Smooth muscle cell (in vitro differentiated cells): ENCODE data around the gene CDS1. TPM values are rescaled to one million over a fixed set of nuclear protein-coding genes. Genes with fewer than 3 reads are reported as not detected.

ENCODE experiments used
- DNase-seq: peaks from one replicate; lab custom pipeline; 2025; ENCODE audit not compliant: unreplicated experiment; lab: John Stamatoyannopoulos, UW
- H2AFZ ChIP-seq: fragments of 200-600 bp; sonication (generic); 2 replicates; pipeline ENCODE4 v1.6.0; 2016; ENCODE audit warnings: antibody characterized with exemption, low read depth, mild to moderate bottlenecking
- H3F3A ChIP-seq: fragments of 200-600 bp; sonication (generic); 2 replicates; pipeline ENCODE4 v1.6.0; 2017; ENCODE audit warnings: antibody characterized with exemption, low read depth
- H3K27ac ChIP-seq: fragments of 200-600 bp; sonication (generic); 2 replicates; pipeline ENCODE4 v1.5.1; 2016; ENCODE audit warnings: low read depth, mild to moderate bottlenecking
- H3K27me3 ChIP-seq: fragments of 200-600 bp; sonication (generic); 2 replicates; pipeline ENCODE4 v1.6.1; 2016; ENCODE audit warnings: low read depth, mild to moderate bottlenecking
- H3K36me3 ChIP-seq: fragments of 200-600 bp; sonication (generic); 2 replicates; pipeline ENCODE4 v1.5.1; 2016; ENCODE audit warnings: low read depth
- H3K4me1 ChIP-seq: fragments of 200-600 bp; sonication (generic); 2 replicates; pipeline ENCODE4 v1.5.1; 2016; ENCODE audit warnings: low read depth
- H3K4me2 ChIP-seq: fragments of 200-600 bp; sonication (generic); 2 replicates; pipeline ENCODE4 v1.6.0; 2016; ENCODE audit warnings: mild to moderate bottlenecking
- H3K4me3 ChIP-seq: fragments of 200-600 bp; sonication (generic); 2 replicates; pipeline ENCODE4 v1.5.1; 2016; ENCODE audit warnings: mild to moderate bottlenecking
- H3K79me2 ChIP-seq: fragments of 200-600 bp; sonication (generic); 2 replicates; pipeline ENCODE4 v1.6.0; 2016; ENCODE audit warnings: low read depth, mild to moderate bottlenecking
- H3K9ac ChIP-seq: fragments of 200-600 bp; sonication (generic); 2 replicates; pipeline ENCODE4 v1.6.0; 2016; ENCODE audit warnings: low read depth
- H3K9me3 ChIP-seq: fragments of 200-600 bp; sonication (generic); replicated peaks from 2 replicates; pipeline ENCODE4 v1.5.1; 2016; ENCODE audit warnings: low read depth
- H4K20me1 ChIP-seq: fragments of 200-600 bp; sonication (generic); 2 replicates; pipeline ENCODE4 v1.6.0; 2016; ENCODE audit warnings: low read depth
- WGBS: methylation state at CpG from one replicate; pipeline ENCODE4 v1.1.7; 2016; ENCODE audit warnings: low lambda C conversion rate; 5-methylcytosine and 5-hydroxymethylcytosine counted together
- polyA plus RNA-seq: library from polyadenylated mRNA; unstranded; fragments of >200 nt; fragmentation: Nextera tagmentation; extraction: Ambion mirVana; gene quantifications from 2 replicates; pipeline ENCODE4 v1.2.1, GENCODE V29; 2016
- total RNA-seq: library from RNA; depleted of rRNA; stranded (reverse); fragments of >200 nt; gene quantifications from 2 replicates; pipeline ENCODE4 v1.2.3, GENCODE V29; 2014
- TF ChIP-seq, protein P1 (sequence below): fragments of 200-600 bp; sonication (generic); IDR thresholded peaks from 2 replicates; pipeline ENCODE4 v1.5.1; 2017; ENCODE audit warnings: borderline replicate concordance, mild to moderate bottlenecking, antibody characterized with exemption; ENCODE audit not compliant: insufficient read depth, poor library complexity, severe bottlenecking

CDS1 gene
- total RNA-seq (15.2 and 15.7 TPM in 2 replicates), polyA plus RNA-seq (2.1 and 7.9 TPM in 2 replicates)

DNA sequence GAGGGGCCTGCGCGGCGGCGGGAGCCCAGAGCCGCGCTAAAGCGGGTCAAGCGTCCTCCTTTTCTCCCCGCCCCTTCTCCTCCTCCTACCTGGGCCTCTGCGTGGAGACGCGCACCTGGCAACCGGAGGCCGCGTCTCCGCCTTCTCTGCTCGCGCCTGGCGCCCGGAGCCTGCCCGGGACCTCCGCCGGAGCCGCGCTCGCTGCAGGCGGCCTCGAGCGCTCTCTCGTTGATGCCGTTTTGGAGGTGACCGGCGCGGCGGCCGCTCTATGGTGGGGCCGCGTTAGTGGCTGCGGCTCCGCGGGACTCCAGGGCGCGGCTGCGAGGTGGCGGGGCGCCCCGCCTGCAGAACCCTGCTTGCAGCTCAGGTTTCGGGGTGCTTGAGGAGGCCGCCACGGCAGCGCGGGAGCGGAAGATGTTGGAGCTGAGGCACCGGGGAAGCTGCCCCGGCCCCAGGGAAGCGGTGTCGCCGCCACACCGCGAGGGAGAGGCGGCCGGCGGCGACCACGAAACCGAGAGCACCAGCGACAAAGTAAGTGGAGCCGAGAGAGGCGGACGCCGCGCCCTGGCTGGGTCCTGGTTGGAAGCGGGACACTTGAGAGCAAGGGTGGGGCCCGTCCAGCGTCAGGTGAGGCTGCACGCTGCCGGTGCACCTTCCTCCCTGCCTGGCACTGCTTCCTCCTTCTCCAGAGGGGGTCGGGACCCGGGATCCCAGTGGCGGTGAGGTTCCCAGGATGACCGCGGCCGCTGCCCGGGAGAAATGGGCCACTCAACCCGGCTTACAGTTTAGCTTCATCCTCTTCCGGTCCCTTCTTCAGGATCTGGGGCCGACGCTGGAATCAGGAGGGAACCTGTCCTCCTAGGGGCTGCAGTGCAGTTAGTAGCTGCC is at the start of gene CDS1:
Gene CDS1, plus strand, starts transcription at position 140 of the 888 bp plus-strand sequence. Its CDS starts 275 bp downstream, at position 415.
- peak within 1 kb of the TSS; percentile 96 for H2AFZ ChIP-seq
- 1% methylated on average over 63 of the region's 88 CpGs for WGBS
- TF ChIP-seq, protein P1, sequence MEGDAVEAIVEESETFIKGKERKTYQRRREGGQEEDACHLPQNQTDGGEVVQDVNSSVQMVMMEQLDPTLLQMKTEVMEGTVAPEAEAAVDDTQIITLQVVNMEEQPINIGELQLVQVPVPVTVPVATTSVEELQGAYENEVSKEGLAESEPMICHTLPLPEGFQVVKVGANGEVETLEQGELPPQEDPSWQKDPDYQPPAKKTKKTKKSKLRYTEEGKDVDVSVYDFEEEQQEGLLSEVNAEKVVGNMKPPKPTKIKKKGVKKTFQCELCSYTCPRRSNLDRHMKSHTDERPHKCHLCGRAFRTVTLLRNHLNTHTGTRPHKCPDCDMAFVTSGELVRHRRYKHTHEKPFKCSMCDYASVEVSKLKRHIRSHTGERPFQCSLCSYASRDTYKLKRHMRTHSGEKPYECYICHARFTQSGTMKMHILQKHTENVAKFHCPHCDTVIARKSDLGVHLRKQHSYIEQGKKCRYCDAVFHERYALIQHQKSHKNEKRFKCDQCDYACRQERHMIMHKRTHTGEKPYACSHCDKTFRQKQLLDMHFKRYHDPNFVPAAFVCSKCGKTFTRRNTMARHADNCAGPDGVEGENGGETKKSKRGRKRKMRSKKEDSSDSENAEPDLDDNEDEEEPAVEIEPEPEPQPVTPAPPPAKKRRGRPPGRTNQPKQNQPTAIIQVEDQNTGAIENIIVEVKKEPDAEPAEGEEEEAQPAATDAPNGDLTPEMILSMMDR = no peak
- H3F3A ChIP-seq = no peaks in the 10 kb centered on the region
- peaks cover 4% of the 10 kb centered on the region for H4K20me1 ChIP-seq
- peak within 1 kb of the TSS; percentile 88 for H3K4me3 ChIP-seq
- peaks cover 8% of the 10 kb centered on the region for H3K4me1 ChIP-seq
- H3K4me2 ChIP-seq = peak within 1 kb of the TSS; percentile 98
- H3K79me2 ChIP-seq = peaks cover 26% of the 10 kb centered on the region
- H3K36me3 ChIP-seq = no peaks in the 10 kb centered on the region
- peak within 1 kb of the TSS; percentile 78 for H3K9ac ChIP-seq
- peak; percentile 50 for DNase-seq
- H3K27ac ChIP-seq = peak within 1 kb of the TSS; percentile 86
- no peaks in the 10 kb centered on the region for H3K9me3 ChIP-seq
- peaks cover 47% of the 10 kb centered on the region for H3K27me3 ChIP-seq

DNA sequence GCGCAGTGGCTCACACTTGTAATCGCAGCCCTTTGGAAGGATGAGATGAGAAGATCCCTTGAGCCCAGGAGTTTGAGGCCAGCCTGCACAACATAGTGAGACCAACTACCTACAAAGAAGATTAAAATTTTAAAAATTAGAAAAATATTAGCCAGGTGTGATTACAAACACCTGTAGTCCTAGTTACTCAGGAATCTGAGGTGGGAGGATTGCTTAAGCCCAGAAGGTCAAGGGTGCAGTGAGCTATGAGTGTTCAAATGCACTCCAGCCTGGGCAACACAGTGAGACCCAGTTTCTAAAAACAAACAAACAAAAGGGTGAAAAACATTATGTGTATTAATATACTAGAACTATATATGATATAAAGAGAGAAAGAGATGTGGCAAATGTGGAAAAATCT is 47.0 kb upstream of the CDS1 start:
- Histone ChIP-seq H3K79me2 (no peaks in the 10 kb centered on the region), H3F3A (no peaks in the 10 kb centered on the region), H3K27ac (no peak overlapping the region), H3K9ac (no peak overlapping the region), H2AFZ (no peak overlapping the region), H3K9me3 (no peaks in the 10 kb centered on the region), H3K36me3 (no peaks in the 10 kb centered on the region), H3K27me3 (no peaks in the 10 kb centered on the region), H3K4me1 (no peaks in the 10 kb centered on the region), H3K4me3 (no peak overlapping the region), H3K4me2 (no peak overlapping the region), H4K20me1 (no peaks in the 10 kb centered on the region)
- no peak for DNase-seq
- 98% methylated on average over 2 of the region's 2 CpGs for WGBS
- TF ChIP-seq, protein P1 = no peak

DNA sequence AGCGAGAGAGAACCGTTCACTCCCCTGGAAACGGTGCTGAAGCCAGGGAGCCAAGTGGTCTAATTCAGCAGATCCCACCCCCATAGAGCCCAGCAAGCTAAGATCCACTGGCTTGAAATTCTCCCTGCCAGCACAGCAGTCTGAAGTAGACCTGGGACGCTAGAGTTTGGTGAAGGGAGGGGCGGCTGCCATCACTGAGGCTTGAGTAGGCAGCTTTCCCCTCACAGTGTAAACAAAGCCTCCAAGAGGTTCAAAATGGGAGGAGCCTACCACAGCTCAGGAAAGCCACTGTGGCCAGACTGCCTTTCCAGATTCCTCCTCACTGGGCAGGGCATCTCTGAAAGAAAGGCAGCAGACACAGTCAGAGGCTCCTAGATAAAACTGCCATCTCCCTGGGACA is 37.8 kb upstream of the CDS1 start:
- no peaks in the 10 kb centered on the region for H3K9me3 ChIP-seq
- no peak overlapping the region for H3K27ac ChIP-seq
- H2AFZ ChIP-seq = no peak overlapping the region
- WGBS = 86% methylated on average over 5 of the region's 5 CpGs
- H3F3A ChIP-seq = no peaks in the 10 kb centered on the region
- TF ChIP-seq, protein P1 = no peak
- H4K20me1 ChIP-seq = no peaks in the 10 kb centered on the region
- no peak for DNase-seq
- H3K4me2 ChIP-seq = no peak overlapping the region
- no peak overlapping the region for H3K4me3 ChIP-seq
- no peaks in the 10 kb centered on the region for H3K79me2 ChIP-seq
- H3K36me3 ChIP-seq = no peaks in the 10 kb centered on the region
- no peak overlapping the region for H3K9ac ChIP-seq
- no peaks in the 10 kb centered on the region for H3K4me1 ChIP-seq
- no peaks in the 10 kb centered on the region for H3K27me3 ChIP-seq
